ENCODE data around the gene NUBPL. TPM values are rescaled to one million over a fixed set of nuclear protein-coding genes. Genes with fewer than 3 reads are reported as not detected.
"Not testable (repeated sequence)": the region's sequence is repeated elsewhere in the genome, so short reads cannot be mapped to it uniquely, and the experiment has no call there.

Gene NUBPL
- total RNA-seq, 4 donors from 2014 or later, result 4.6 to 8.8 (median 7.7) TPM

GRCh38 chr14:31605702-31606101 lies 44.5 kb downstream of the NUBPL start:
- Histone ChIP-seq H3K27ac (no peak overlapping the region), H3K36me3 (no peaks in the 10 kb centered on the region), H3K4me1 (no peaks in the 10 kb centered on the region), H3K4me3 (no peak overlapping the region), H3K27me3 (no peaks in the 10 kb centered on the region), H3K9me3 (no peaks in the 10 kb centered on the region)
- no peak for TF ChIP-seq POLR2A (IDR thresholded peaks at IDR 0.05)
- no peak for TF ChIP-seq CTCF (IDR thresholded peaks at IDR 0.05)
- no peak for DNase-seq

GRCh38 chr14:31611778-31612433 lies 50.7 kb downstream of the NUBPL start:
- Histone ChIP-seq H3K4me1 (no peaks in the 10 kb centered on the region), H3K4me3 (no peak overlapping the region), H3K27ac (no peak overlapping the region), H3K36me3 (no peaks in the 10 kb centered on the region), H3K27me3 (no peaks in the 10 kb centered on the region), H3K9me3 (no peaks in the 10 kb centered on the region)
- no peak for DNase-seq
- TF ChIP-seq CTCF (IDR thresholded peaks at IDR 0.05), result no peak
- TF ChIP-seq POLR2A (IDR thresholded peaks at IDR 0.05), result no peak

- H3K36me3 ChIP-seq, result no peaks in the 10 kb centered on the region
- TF ChIP-seq POLR2A (IDR thresholded peaks at IDR 0.05) (no peak), CTCF (IDR thresholded peaks at IDR 0.05) (no peak)
- H3K9me3 ChIP-seq, result no peaks in the 10 kb centered on the region
- H3K4me1 ChIP-seq, result no peaks in the 10 kb centered on the region
- no peak for DNase-seq
- H3K4me3 ChIP-seq, result no peak overlapping the region
- H3K27ac ChIP-seq, result no peak overlapping the region
- H3K27me3 ChIP-seq, result no peaks in the 10 kb centered on the region
These were observed 52.0 kb downstream of the NUBPL start for GRCh38 chr14:31613188-31613587.

- not testable (repeated sequence) for H3K4me3 ChIP-seq, H3K27ac ChIP-seq, H3K4me1 ChIP-seq, H3K27me3 ChIP-seq, H3K9me3 ChIP-seq, DNase-seq, H3K36me3 ChIP-seq
These were observed 57.7 kb downstream of the NUBPL start for GRCh38 chr14:31618884-31619283.

GRCh38 chr14:31619440-31619839 lies 58.2 kb downstream of the NUBPL start:
- Histone ChIP-seq H3K9me3 (peaks cover 0 to 2% (median 0%) of the 10 kb centered on the region in 4 donors), H3K27ac (no peak overlapping the region), H3K4me1 (no peaks in the 10 kb centered on the region), H3K36me3 (peaks cover 0 to 7% (median 0%) of the 10 kb centered on the region in 3 donors), H3K27me3 (no peaks in the 10 kb centered on the region), H3K4me3 (no peak overlapping the region)
- no peak for TF ChIP-seq CTCF (IDR thresholded peaks at IDR 0.05)
- no peak for TF ChIP-seq POLR2A (IDR thresholded peaks at IDR 0.05)
- DNase-seq, result no peak

- not testable (repeated sequence) for DNase-seq, H3K27ac ChIP-seq, H3K4me1 ChIP-seq, H3K4me3 ChIP-seq, H3K36me3 ChIP-seq, H3K9me3 ChIP-seq, H3K27me3 ChIP-seq
These were observed 59.7 kb downstream of the NUBPL start for GRCh38 chr14:31620898-31621297.

GRCh38 chr14:31622060-31622459 lies 60.9 kb downstream of the NUBPL start:
- peaks cover 0 to 2% (median 0%) of the 10 kb centered on the region in 4 donors for H3K9me3 ChIP-seq
- H3K27ac ChIP-seq, result no peak overlapping the region
- DNase-seq, result no peak
- H3K4me1 ChIP-seq, result no peaks in the 10 kb centered on the region
- no peak overlapping the region for H3K4me3 ChIP-seq
- no peak for TF ChIP-seq POLR2A (IDR thresholded peaks at IDR 0.05)
- TF ChIP-seq CTCF (IDR thresholded peaks at IDR 0.05), result no peak
- peaks cover 0 to 7% (median 0%) of the 10 kb centered on the region in 3 donors for H3K36me3 ChIP-seq
- no peaks in the 10 kb centered on the region for H3K27me3 ChIP-seq

- not testable (repeated sequence) for H3K36me3 ChIP-seq, H3K27me3 ChIP-seq, H3K4me1 ChIP-seq, H3K27ac ChIP-seq, DNase-seq, H3K4me3 ChIP-seq
- peaks cover 0 to 12% (median 1%) of the 10 kb centered on the region in 4 donors for H3K9me3 ChIP-seq
These were observed 91.7 kb downstream of the NUBPL start for GRCh38 chr14:31652900-31653299.

Data from Peyer's patch (tissue), 4 donors.